Measurements from ENCODE around the gene SMYD3.

DNA sequence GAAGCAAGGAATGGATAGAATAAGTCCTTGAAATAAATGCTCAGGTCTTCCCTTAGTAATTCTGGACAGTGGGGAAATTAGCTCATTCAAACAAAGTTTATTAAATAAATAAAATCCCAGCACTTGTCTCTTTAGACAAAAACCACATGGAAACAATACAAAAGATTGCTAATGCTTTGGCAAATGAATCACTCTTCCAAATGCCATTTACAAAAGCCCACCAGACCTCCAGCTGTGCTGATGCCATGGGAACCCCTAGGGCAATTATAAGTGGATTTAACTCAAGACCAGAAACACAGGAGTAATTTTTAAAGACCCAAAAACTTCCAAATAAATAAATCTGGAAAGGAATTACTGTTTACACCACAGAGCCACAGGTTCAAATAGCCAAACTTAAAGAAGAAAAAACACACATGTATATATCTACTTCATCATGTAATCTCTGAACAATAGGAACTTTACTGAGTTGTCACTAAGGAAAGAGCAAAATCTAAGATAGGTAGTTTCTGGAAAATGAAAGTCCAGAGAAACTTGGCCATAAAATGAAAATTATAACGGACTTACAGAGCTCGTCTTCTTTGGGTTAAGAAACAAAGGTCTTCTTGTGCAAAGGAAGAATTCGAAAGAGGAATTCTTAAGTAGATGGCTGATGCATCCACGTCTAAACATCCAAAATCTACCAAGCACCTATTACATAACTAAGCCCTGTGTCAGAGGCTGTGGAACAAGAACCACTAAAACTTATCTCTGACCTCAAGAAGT is 399.4 kb downstream of the SMYD3 start:
- TF ChIP-seq, protein P1, sequence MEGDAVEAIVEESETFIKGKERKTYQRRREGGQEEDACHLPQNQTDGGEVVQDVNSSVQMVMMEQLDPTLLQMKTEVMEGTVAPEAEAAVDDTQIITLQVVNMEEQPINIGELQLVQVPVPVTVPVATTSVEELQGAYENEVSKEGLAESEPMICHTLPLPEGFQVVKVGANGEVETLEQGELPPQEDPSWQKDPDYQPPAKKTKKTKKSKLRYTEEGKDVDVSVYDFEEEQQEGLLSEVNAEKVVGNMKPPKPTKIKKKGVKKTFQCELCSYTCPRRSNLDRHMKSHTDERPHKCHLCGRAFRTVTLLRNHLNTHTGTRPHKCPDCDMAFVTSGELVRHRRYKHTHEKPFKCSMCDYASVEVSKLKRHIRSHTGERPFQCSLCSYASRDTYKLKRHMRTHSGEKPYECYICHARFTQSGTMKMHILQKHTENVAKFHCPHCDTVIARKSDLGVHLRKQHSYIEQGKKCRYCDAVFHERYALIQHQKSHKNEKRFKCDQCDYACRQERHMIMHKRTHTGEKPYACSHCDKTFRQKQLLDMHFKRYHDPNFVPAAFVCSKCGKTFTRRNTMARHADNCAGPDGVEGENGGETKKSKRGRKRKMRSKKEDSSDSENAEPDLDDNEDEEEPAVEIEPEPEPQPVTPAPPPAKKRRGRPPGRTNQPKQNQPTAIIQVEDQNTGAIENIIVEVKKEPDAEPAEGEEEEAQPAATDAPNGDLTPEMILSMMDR (IDR thresholded peaks at IDR 0.05; ENCODE audit: borderline replicate concordance, extremely low read depth, low read length, poor library complexity, severe bottlenecking) = no peak
- no peak for TF ChIP-seq EZH2 (IDR thresholded peaks at IDR 0.05; ENCODE audit: borderline replicate concordance, low read depth, low read length, severe bottlenecking)

All from DND-41 (cell line).